Measurements from ENCODE around the gene CIB2. TPM values are rescaled to one million over a fixed set of nuclear protein-coding genes. Genes with fewer than 3 reads are reported as not detected.

Gene CIB2
- polyA plus RNA-seq, 1 donor (not counting 4 experiments of a cell fraction or from before 2014, with no cell fraction given) = 4.1 TPM

GRCh38 chr15:78082106-78082742 is 49.0 kb downstream of the CIB2 start:
- DNase-seq (ENCODE audit: low read depth, low spot score) (no peak), FAIRE-seq (no peak)

GRCh38 chr15:78080088-78080460 is 51.2 kb downstream of the CIB2 start:
- Histone ChIP-seq H3K27me3 (ENCODE audit: control insufficient read depth, extremely low read depth, insufficient read depth, low read length) (no peaks in the 10 kb centered on the region), H3K9ac (ENCODE audit: control insufficient read depth, extremely low read depth, insufficient read depth, low read length) (no peak overlapping the region), H3K9me3 (ENCODE audit: control insufficient read depth, low read depth, low read length) (no peaks in the 10 kb centered on the region), H3K79me2 (ENCODE audit: control insufficient read depth, insufficient read depth, low read length) (peaks cover 18% of the 10 kb centered on the region), H3K36me3 (ENCODE audit: control insufficient read depth in 2 of 2, extremely low read depth in 1 of 2, insufficient read depth in 2 of 2, low read length in 2 of 2) (no peaks in the 10 kb centered on the region), H3K4me1 (ENCODE audit: control insufficient read depth, extremely low read depth, insufficient read depth, low read length) (peaks cover 14% of the 10 kb centered on the region), H4K20me1 (ENCODE audit: control insufficient read depth, extremely low read depth, insufficient read depth, low read length) (no peaks in the 10 kb centered on the region), H3K27ac (ENCODE audit: control insufficient read depth, insufficient read depth, low read length) (no peak overlapping the region), H2AFZ (ENCODE audit: control insufficient read depth, low read length) (no peak overlapping the region), H3K4me3 (ENCODE audit: control insufficient read depth in 2 of 3, extremely low read depth in 1 of 3, insufficient read depth in 2 of 3, low read depth in 1 of 3, low read length in 3 of 3) (no peak overlapping the region), H3K4me2 (ENCODE audit: control insufficient read depth, extremely low read depth, insufficient read depth, low read depth, low read length) (no peak overlapping the region), H3K9me1 (ENCODE audit: control insufficient read depth, extremely low read depth, insufficient read depth, low read length) (peaks cover 2% of the 10 kb centered on the region)
- TF ChIP-seq, protein P1, sequence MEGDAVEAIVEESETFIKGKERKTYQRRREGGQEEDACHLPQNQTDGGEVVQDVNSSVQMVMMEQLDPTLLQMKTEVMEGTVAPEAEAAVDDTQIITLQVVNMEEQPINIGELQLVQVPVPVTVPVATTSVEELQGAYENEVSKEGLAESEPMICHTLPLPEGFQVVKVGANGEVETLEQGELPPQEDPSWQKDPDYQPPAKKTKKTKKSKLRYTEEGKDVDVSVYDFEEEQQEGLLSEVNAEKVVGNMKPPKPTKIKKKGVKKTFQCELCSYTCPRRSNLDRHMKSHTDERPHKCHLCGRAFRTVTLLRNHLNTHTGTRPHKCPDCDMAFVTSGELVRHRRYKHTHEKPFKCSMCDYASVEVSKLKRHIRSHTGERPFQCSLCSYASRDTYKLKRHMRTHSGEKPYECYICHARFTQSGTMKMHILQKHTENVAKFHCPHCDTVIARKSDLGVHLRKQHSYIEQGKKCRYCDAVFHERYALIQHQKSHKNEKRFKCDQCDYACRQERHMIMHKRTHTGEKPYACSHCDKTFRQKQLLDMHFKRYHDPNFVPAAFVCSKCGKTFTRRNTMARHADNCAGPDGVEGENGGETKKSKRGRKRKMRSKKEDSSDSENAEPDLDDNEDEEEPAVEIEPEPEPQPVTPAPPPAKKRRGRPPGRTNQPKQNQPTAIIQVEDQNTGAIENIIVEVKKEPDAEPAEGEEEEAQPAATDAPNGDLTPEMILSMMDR (optimal IDR thresholded peaks at IDR 0.05 in 1 of 3, IDR thresholded peaks at IDR 0.05 in 1 of 3, conservative IDR thresholded peaks at IDR 0.05 in 1 of 3; ENCODE audit: extremely low read depth in 1 of 3, insufficient read depth in 2 of 3, low read length in 3 of 3) = no peak
- TF ChIP-seq EZH2 (IDR thresholded peaks at IDR 0.05; ENCODE audit: low read length) = no peak
- dilution Hi-C loops (cut with MboI; ENCODE audit: extremely low pct_ligation_motif_present, low sequenced_read_pairs) = no loop called here
- no peak for FAIRE-seq
- no peak for DNase-seq (ENCODE audit: low read depth, low spot score)

More at GRCh38 chr15:78082106-78082742, 49.0 kb downstream of the CIB2 start:
- no peaks in the 10 kb centered on the region for H3K9me1 ChIP-seq (ENCODE audit: control insufficient read depth, extremely low read depth, insufficient read depth, low read length)
- H3K79me2 ChIP-seq (ENCODE audit: control insufficient read depth, insufficient read depth, low read length) = no peaks in the 10 kb centered on the region
- no peak overlapping the region for H3K4me2 ChIP-seq (ENCODE audit: control insufficient read depth, extremely low read depth, insufficient read depth, low read depth, low read length)
- TF ChIP-seq, protein P1 (optimal IDR thresholded peaks at IDR 0.05 in 1 of 3, IDR thresholded peaks at IDR 0.05 in 1 of 3, conservative IDR thresholded peaks at IDR 0.05 in 1 of 3; ENCODE audit: extremely low read depth in 1 of 3, insufficient read depth in 2 of 3, low read length in 3 of 3) = no peak
- TF ChIP-seq EZH2 (IDR thresholded peaks at IDR 0.05; ENCODE audit: low read length) = no peak
- no peaks in the 10 kb centered on the region for H3K9me3 ChIP-seq (ENCODE audit: control insufficient read depth, low read depth, low read length)
- no peak overlapping the region for H3K9ac ChIP-seq (ENCODE audit: control insufficient read depth, extremely low read depth, insufficient read depth, low read length)
- H4K20me1 ChIP-seq (ENCODE audit: control insufficient read depth, extremely low read depth, insufficient read depth, low read length) = no peaks in the 10 kb centered on the region
- H3K4me1 ChIP-seq (ENCODE audit: control insufficient read depth, extremely low read depth, insufficient read depth, low read length) = peaks cover 2% of the 10 kb centered on the region
- dilution Hi-C loops (cut with MboI; ENCODE audit: extremely low pct_ligation_motif_present, low sequenced_read_pairs) = no loop called here
- no peaks in the 10 kb centered on the region for H3K36me3 ChIP-seq (ENCODE audit: control insufficient read depth in 2 of 2, extremely low read depth in 1 of 2, insufficient read depth in 2 of 2, low read length in 2 of 2)
- no peaks in the 10 kb centered on the region for H3K27me3 ChIP-seq (ENCODE audit: control insufficient read depth, extremely low read depth, insufficient read depth, low read length)
- H2AFZ ChIP-seq (ENCODE audit: control insufficient read depth, low read length) = no peak overlapping the region
- H3K4me3 ChIP-seq (ENCODE audit: control insufficient read depth in 2 of 3, extremely low read depth in 1 of 3, insufficient read depth in 2 of 3, low read depth in 1 of 3, low read length in 3 of 3) = no peak overlapping the region
- no peak overlapping the region for H3K27ac ChIP-seq (ENCODE audit: control insufficient read depth, insufficient read depth, low read length)

All from keratinocyte (primary cell).